ENCODE measurements around the gene PLEKHS1.

- no peak for TF ChIP-seq CTCF (IDR thresholded peaks at IDR 0.05; ENCODE audit: low read length)
- TF ChIP-seq EZH2 (IDR thresholded peaks at IDR 0.05; ENCODE audit: borderline replicate concordance, low read length), result no peak
Observed at GRCh38 chr10:113746217-113746957, 5.1 kb upstream of the PLEKHS1 start.
